GM12872 (cell line): ENCODE results near the gene CHRDL2.

ENCODE experiments used
- CTCF ChIP-seq: IDR thresholded peaks from 3 replicates; pipeline ENCODE4 v1.5.1; 2011; ENCODE audit warnings: low read depth, mild to moderate bottlenecking, low read length, moderate library complexity; ENCODE audit not compliant: insufficient read depth

Gene CHRDL2

GRCh38 chr11:74669211-74670160 is 61.7 kb downstream of the CHRDL2 start:
- no peak for TF ChIP-seq CTCF

GRCh38 chr11:74663315-74663714 is 67.9 kb downstream of the CHRDL2 start:
- TF ChIP-seq CTCF: no peak

- no peak for TF ChIP-seq CTCF
Observed at GRCh38 chr11:74662487-74663103, 68.6 kb downstream of the CHRDL2 start.

GRCh38 chr11:74654976-74655375 is 76.2 kb downstream of the CHRDL2 start:
- no peak for TF ChIP-seq CTCF

GRCh38 chr11:74650498-74650897 is 80.7 kb downstream of the CHRDL2 start:
- TF ChIP-seq CTCF: no peak

- TF ChIP-seq CTCF: no peak
Observed at GRCh38 chr11:74648894-74649293, 82.3 kb downstream of the CHRDL2 start.

- no peak for TF ChIP-seq CTCF
Observed at GRCh38 chr11:74647831-74648230, 83.4 kb downstream of the CHRDL2 start.
